Loucy (cell line): ENCODE data around the gene GPN2.
"Not testable (repeated sequence)": the region's sequence is repeated elsewhere in the genome, so short reads cannot be mapped to it uniquely, and the experiment has no call there.

Experiments
- EZH2phosphoT487 ChIP-seq: fragments of 200-600 bp; IDR thresholded peaks from 2 replicates; pipeline ENCODE4 v1.6.1; 2018; ENCODE audit warnings: antibody characterized with exemption, mild to moderate bottlenecking, moderate library complexity, borderline replicate concordance
- TF ChIP-seq, protein P1 (sequence below): fragments of 200-600 bp; sonication (generic); conservative IDR thresholded peaks from 2 replicates; pipeline ENCODE4 v1.5.1; 2014; ENCODE audit warnings: mild to moderate bottlenecking, antibody characterized with exemption, low read length

DNA sequence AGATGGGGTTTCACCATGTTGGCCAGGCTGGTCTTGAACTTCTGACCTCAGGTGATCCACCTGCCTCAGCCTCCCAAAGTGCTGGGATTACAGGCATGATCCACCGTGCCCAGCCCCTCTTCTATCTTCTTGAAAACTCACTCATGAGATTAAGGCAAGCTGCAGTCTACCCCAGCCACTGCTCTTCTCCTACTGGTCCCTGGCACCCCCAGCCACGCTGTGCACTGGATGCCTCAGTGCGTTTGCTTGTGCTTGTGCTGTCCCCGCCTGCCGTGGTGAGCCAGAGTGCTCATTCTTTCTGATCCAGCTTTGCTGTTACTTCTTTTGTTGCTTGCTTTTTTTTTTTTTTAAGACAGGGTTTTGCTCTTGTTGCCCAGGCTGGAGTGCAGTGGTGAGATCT is 52.4 kb downstream of the GPN2 start:
- TF ChIP-seq, protein P1, sequence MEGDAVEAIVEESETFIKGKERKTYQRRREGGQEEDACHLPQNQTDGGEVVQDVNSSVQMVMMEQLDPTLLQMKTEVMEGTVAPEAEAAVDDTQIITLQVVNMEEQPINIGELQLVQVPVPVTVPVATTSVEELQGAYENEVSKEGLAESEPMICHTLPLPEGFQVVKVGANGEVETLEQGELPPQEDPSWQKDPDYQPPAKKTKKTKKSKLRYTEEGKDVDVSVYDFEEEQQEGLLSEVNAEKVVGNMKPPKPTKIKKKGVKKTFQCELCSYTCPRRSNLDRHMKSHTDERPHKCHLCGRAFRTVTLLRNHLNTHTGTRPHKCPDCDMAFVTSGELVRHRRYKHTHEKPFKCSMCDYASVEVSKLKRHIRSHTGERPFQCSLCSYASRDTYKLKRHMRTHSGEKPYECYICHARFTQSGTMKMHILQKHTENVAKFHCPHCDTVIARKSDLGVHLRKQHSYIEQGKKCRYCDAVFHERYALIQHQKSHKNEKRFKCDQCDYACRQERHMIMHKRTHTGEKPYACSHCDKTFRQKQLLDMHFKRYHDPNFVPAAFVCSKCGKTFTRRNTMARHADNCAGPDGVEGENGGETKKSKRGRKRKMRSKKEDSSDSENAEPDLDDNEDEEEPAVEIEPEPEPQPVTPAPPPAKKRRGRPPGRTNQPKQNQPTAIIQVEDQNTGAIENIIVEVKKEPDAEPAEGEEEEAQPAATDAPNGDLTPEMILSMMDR, result not testable (repeated sequence)
- not testable (repeated sequence) for TF ChIP-seq EZH2phosphoT487
